GM19463 (cell line): ENCODE data around the gene ARMC9.
"Not testable (repeated sequence)": the region's sequence is repeated elsewhere in the genome, so short reads cannot be mapped to it uniquely, and the experiment has no call there.

Experiments used
- ATAC-seq: cut with Tn5 transposase; IDR thresholded peaks from one replicate; pipeline ENCODE4 v1.9.1; 2021; ENCODE audit warnings: mild to moderate bottlenecking, moderate library complexity; ENCODE audit not compliant: unreplicated experiment

The ARMC9 gene

GRCh38 chr2:231280846-231281245, 82.4 kb downstream of the ARMC9 start:
- ATAC-seq, result no peak

GRCh38 chr2:231284296-231284695, 85.9 kb downstream of the ARMC9 start:
- ATAC-seq, result no peak

- no peak for ATAC-seq
Observed at GRCh38 chr2:231286964-231287363, 88.5 kb downstream of the ARMC9 start.

DNA sequence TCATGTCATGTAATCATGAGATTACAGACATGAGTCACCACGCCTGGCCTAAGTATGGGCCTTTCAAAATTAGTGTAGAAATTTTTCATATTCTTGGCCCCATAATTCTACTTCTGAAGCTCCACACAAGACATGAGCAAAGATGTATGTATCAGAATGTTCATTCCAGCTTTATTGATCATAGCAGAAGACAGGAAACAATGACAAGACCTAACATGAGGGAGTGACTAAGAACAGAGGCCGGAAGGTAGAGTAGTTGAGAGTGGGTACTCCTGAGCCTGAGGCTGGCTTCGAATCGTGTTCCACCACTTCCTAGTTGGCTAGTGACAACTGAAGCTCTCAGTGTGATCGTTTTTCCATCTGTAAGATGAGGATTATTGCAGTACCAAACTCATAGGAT, 89.3 kb downstream of the ARMC9 start:
- no peak for ATAC-seq

- no peak for ATAC-seq
Observed at GRCh38 chr2:231288590-231288989, 90.2 kb downstream of the ARMC9 start.

- ATAC-seq, result no peak
Observed at GRCh38 chr2:231290321-231291015, 92.0 kb downstream of the ARMC9 start.

- ATAC-seq, result no peak
Observed at GRCh38 chr2:231292472-231293134, 94.2 kb downstream of the ARMC9 start.

DNA sequence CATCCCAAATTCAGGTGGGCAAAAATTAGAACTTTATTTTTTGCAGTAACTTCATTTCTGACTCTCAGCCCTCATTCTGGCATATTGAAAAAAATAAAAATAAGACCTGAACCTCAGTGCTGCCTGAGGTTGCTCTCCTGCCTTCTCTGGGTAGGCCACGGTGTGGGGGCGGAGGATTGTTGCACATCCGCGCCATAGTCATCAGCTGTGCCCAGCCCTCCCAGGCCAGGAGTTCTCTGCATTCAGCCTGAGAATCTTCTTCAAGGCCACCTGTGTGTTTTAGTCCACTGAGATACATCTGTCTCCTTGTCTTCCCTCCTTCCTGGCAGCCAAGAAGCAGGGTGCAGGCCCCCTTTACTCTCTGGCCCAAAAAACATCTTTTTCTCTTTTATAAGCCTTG, 94.7 kb downstream of the ARMC9 start:
- ATAC-seq, result no peak

DNA sequence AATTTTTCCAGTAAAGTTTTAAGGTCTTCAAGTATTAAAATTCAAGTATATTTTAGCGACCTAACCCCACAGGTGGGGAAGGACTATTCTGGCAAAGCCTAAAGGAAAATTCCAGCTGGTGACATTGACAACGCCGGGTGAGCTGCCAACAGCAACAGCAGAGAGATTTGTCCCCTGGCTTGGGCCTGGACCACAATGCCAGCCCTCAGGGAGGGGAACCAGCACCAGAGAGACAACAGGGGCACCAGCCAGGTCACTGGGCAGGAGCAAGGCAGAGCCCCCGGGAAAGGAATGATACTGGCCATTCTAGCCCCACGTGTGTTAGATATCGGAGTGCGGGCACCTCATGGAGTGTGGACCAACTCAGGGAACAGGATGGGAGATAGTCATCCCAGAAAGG, 95.7 kb downstream of the ARMC9 start:
- ATAC-seq, result no peak

DNA sequence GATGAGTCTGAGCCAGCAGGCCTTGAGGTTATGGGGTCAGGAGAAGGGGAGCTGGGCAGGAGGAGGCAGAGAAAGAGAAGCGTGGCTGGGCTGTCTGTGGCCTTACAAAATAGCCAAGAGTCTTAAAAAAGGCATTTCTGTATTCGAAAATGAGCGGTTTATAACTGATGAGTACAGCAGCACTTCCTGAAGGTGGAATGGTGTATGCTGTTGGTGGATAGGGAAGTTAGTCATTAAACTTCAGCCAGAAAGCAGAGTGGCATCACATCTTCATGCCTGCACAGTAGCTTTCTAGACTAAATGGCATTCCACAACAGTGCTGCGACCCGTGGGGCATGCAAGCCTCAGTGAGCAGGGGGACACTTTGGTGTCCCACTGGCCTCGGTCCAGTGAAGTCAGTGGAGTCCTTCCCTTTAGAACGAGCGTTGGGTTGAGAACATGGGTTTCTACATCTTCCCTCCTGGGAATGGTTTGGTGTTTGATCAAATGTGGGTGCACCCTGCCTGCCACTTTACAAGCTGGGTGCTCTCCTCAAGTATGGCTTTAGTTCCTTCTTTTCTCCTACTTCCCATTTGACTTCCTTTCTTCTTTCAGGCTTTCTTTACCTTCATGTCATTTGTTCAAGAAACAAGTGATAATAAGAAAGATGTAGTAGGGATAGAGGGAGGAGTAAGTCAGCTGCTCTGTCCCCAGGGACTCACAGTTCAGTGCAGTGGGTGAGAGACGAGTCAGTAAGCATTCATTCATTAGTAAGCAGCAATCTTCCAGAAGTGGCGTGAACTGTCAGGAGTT, 96.3 kb downstream of the ARMC9 start:
- ATAC-seq, result no peak

- no peak for ATAC-seq
Observed at GRCh38 chr2:231295363-231295655, 96.9 kb downstream of the ARMC9 start.

DNA sequence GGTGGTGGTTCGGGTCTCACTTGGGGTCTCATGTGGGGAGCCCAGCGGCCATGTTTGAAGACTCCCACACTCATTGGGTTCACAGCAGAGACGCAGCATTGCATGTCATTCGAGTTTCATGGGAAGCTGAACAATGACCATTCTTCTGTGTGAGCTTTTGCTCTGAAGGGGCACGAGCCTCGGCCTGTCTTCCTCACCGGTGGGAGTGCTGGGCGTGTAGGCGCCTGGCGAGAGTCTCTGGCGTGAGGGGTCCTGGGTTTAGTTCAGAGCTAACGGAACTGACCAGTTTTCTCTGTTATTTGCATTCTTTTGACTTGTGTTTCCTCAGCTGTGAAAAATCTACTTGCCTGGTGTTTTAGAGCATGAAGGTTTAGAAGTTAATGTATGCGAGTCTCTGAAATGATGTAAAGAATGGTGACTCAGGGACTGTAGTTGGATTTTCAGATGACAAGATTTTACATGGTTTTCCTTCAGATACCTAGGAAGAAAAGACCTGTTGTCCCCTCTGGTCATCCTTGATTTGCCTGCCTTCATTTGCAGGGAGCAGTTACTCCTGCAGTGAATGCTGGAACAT, 98.1 kb downstream of the ARMC9 start:
- no peak for ATAC-seq

GRCh38 chr2:231297108-231297908, 98.9 kb downstream of the ARMC9 start:
- peak; percentile 66 for ATAC-seq

DNA sequence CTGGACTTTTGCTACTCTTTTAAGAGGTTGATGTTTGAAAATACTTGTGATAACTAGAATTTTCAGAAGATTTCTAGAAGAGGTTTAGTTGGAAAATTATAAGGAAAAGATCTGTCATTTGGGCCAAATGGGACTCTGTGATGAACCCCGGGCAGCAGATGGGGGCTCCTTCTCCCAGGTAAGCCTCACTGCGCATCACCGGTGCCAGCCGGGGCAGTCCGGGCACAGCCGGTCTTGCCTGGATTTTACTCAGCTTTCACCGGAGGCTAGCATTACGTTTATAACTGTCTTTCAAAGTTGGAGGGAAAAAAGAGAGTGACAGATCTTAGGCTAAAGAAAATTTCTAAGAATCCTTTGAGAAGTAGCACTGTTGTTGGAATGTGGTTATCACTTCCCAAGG, 99.7 kb downstream of the ARMC9 start:
- no peak for ATAC-seq

DNA sequence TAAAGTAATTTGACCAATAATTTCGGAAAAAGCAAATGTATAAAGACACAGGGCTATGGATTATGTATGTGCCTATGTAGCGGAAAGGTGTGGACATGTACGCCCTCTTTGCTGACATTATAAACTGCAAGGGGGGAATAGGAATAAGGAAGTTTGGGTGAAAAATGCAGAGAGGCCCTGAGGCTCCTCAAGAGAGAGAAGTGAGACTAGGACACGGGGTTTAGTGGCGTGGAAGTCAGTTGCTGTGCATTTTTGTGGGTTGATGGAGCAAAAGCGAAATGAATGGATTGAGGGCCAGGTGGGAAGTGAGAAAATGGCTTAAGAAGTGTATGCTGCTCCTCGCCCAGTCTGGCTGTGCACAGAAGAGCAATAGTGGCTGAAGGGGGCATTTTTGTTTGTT, 100.8 kb downstream of the ARMC9 start:
- no peak for ATAC-seq

DNA sequence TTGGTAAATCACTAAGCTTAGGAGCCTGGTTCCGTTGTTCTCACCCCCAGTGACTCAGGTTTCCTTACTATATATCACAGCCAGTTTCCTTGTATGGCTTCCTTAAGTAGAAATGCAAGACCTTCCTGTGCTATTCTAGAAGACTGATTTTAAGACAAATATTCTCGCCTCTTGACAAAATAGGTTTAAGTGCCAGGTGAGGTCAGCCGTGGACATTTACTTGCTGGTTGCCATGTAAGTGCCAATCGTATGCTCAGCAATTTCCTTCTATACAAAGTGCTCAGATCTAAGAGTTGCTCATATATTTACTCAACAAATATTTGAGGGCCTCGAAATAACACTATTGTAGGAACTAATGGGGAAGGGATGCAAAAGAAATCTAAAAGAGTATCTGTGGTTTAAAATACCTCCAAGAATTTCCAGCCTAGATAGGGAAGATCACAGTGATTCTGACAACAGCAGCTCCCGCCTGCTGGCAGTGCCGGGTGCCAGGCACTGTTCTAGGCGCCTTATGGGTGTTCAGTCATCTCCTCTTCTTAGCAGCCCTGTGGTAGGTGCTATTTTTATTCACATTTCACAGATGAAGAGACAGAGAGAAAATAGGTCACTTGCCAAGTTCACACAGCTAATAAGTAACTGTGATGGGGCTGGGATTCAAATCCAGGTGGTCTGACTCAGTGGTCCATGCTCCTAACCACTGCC, 101.7 kb downstream of the ARMC9 start:
- peak; percentile 47 for ATAC-seq

DNA sequence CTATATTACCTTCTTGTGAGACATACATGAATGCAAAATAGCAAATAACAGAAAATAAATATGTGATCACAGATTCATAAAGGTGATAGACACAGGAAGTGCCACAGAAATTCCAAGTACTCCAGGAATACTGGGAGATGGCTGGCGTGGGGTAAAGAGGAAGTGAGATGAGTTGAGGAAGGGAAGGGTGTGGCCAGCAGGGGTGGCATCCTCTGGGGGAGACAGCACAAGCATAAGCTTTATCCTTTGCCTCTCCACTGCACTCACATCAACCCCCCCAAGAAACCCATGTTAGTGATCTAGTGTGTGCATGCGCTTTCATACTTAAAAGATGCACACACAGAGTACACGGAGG, 102.3 kb downstream of the ARMC9 start:
- ATAC-seq, result peak; percentile 32

GRCh38 chr2:231304259-231304658, 105.8 kb downstream of the ARMC9 start:
- not testable (repeated sequence) for ATAC-seq

GRCh38 chr2:231305221-231305620, 106.8 kb downstream of the ARMC9 start:
- ATAC-seq, result no peak

GRCh38 chr2:231306791-231307393, 108.5 kb downstream of the ARMC9 start:
- no peak for ATAC-seq
